GM11168 (cell line): ENCODE results near the gene DHX35.
"Not testable (repeated sequence)": the region's sequence is repeated elsewhere in the genome, so short reads cannot be mapped to it uniquely, and the experiment has no call there.

Experiments used
- in situ Hi-C: fragments of 300-500 bp; cut with MboI; formaldehyde crosslinking; loops from one replicate; pipeline ENCODE4 v1.12.0; 2022; ENCODE audit warnings: low sequenced_read_pairs; ENCODE audit not compliant: unreplicated experiment

The DHX35 gene

DNA sequence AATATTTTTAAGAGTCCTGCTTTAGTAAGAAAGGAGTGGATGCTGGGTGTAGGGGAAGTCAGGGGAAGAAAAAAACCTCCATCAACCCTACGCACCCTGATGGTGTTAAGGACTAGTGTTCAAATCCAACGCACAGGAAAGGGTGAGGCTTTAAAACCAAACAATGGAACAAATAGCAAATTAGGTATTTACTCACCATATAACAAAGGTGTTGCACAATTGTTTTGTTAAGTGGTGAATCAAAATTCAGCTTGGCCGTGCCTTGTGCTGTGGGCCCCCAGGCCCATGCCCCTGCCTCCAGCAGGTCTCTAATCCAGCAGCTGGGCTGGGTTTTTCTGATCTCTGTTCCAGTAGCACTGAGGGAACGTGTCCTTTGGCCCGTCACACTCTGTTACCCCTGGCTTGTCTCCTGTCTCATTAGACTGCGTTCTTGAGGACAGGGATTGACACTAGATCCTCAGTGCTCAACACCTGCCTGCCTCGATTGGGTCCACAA is 24.1 kb upstream of the DHX35 start:
- in situ Hi-C loops: no loop called here

GRCh38 chr20:38939686-38940085 is 22.5 kb upstream of the DHX35 start:
- in situ Hi-C loops: no loop called here

DNA sequence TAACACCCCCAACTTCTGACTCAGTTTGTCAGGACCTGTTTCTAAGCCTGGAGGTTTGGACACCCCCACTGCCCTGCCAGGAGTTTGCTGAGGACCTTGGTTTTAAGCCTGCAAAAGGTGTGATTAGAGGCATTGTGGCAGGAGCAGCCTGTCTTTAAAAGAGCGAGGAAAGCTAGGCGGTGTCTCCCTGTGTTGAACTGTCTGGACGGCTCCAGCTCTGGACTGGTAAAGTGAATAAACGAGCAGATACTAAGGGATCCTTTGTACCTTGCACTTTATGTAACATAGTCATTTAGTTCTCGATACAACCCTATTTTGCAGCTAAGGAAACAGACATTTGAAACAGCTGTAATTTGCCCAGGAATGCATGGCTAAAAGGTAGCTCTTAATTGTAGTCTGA is 21.5 kb upstream of the DHX35 start:
- in situ Hi-C loops: no loop called here

DNA sequence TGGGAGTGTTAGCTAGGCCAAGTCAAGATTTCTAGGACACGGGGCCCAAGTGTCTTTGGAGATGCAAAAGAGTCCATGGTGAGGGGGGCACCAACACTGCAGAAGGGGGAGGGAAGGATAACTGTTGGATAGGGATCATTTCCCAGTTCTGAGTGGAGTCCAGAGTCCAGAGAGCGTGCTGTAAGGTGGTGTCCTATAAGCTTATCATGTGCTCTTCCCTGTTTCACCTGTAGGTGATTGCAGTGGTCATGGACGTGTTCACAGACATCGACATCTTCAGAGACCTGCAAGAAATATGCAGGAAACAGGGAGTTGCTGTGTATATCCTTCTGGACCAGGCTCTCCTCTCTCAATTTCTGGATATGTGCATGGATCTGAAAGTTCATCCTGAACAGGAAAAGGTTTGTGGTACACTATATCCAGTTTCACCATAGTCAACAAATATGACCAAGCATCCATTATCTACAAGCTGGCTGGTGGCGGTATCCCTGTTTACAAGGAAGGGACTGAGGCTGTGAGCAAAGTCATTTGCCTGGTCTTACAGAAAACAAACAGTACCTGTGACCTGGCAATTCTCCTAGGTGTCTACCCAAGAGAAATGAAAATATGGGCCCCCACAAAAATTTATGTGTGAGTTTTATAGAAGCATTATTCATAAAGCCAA is 20.3 kb upstream of the DHX35 start:
- in situ Hi-C loops: no loop called here

DNA sequence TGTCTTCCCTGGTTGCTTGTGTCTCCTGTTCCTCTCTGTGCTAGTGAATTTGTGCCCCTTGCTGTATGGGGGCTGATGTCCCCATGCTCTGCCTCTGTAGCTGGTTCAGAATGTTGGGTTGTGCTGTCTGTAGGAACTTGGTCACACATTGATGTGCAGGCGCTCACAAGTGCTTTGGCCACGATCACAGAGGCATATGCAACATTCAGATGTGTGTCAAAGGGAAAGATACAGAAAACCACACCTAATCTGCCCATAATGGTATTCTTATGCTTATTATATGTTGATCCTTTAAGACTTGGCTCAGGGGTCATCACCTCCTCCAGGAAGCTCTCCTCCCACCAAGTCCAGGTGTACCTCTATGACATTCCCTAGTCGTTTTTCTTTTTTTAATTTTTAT is 17.1 kb upstream of the DHX35 start:
- in situ Hi-C loops: no loop called here

GRCh38 chr20:38946836-38947235 is 15.3 kb upstream of the DHX35 start:
- in situ Hi-C loops: no loop called here

- in situ Hi-C loops: no loop called here
Measured at GRCh38 chr20:38947931-38948362, 14.2 kb upstream of the DHX35 start.

DNA sequence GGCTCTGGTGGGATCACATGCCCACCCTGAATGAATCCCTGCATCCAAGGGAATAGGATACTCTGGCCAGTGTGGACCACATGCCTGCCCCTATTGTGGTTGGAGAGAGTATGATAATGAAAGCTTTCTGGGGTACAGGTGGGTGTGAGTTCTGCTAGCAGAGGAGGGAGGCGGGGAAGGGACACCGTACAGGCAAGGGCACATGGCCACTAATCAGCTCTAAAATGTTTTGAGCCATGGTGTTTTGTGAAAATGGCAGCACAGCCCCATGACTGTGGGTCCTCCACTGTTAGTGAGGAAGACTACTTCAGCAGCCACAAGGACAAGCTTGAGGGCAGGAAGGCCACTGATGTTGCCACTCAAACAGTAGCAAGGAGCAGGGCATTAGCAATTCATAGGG is 11.9 kb upstream of the DHX35 start:
- in situ Hi-C loops: no loop called here

DNA sequence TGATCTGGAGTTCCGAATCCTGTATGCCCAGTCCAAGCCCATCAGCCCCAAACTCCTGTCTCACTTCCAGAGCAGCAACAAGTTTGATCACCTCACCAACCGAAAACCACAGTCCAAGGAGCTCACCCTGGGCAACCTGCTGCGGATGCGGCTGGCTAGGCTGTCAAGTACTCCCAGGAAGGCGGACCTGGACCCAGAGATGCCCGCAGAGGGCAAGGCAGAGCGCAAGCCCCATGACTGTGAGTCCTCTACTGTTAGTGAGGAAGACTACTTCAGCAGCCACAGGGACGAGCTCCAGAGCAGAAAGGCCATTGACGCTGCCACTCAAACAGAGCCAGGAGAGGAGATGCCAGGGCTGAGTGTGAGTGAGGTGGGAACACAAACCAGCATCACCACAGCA is 10.5 kb upstream of the DHX35 start:
- in situ Hi-C loops: no loop called here

- in situ Hi-C loops: no loop called here
Measured at GRCh38 chr20:38952153-38952552, 10.0 kb upstream of the DHX35 start.

DNA sequence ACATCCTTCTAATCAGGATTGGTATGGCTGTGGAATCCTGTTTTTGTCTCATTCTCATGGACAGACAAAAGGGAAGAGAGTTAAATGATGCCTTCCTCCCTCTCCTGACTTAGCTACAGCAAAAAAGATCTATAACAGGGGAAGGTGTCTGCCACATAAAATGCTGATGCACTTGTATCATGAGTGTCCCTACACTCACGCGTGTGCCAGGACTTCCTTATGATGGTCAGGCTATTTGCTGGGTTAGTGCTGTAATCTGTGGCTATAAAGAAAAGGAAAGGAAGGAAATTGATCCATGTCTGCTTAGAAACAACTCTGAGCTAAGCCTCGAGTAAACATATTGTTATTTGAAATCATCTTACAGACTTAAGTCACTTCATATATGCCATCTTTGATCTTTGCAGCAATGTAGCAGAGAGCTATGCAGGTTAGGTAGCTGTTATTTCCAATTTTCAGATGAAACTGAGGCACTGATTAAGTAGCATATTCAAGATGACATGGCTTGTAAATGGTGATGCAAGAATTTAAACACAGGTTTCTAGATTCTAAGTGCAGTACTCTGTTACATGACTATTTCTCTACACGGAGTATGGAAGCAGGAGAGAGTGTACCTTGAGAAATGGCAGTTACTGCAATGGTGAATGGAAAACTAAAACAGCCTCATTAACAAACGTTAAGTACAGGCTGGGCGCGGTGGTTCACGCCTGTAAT is 8.4 kb upstream of the DHX35 start:
- in situ Hi-C loops: no loop called here

DNA sequence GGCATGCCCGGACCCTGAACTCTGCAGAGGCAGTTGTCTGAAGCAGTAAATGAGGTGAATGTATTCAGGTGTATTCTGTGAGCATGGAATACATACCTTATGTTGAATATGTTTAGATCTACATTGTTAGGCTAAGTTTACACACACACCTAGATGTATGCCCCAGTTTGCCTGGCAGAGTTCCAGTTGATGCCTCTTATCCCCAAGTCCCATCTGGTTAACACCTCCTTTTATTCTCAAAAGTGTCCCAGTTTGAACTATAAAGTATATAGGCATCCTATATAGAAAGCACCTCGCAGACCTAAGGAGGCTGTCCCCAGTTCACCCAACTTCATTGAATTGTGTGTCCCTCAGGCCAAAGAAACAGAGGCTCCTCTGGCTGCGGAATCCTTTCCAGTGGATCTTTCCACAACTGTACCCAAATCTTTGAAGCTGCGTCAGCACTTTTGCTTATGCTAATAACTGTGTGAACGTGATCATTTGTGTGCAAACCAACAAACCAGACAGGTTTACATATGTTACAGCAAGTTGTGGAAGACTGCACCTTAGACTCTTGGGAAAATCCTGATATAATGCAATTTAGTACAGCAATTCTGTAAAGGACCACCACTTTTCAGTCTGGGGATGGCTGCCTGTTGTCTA is 4.8 kb upstream of the DHX35 start:
- in situ Hi-C loops: no loop called here

- in situ Hi-C loops: no loop called here
Measured at GRCh38 chr20:38957915-38958485, 4.1 kb upstream of the DHX35 start.

- in situ Hi-C loops: not testable (repeated sequence)
Measured at GRCh38 chr20:38960187-38960687, 1.9 kb upstream of the DHX35 start.

DNA sequence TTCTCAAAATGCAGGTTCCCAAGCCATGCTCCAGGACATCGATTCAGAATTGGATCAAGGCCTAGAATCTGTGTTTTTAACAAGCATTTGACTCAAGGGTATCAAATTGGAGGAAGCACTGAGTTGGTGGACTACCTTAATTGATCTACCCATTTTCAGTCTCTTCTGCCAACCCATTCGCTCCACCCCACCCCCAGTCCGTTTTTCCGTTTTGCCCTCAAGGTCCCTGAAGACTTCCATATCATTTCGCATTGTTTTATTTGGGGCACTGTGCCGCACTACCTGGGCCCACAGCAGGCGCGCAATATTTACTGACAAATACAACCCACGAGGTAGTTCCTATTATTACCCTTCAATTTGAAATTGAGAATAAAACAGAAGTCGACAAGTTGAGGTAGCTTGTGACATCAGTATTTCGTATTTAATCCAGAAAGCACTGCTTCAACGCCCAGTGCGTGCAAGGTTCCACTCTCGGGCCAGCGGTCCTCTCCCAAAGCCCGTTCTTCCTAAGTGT is 557 bp upstream of the DHX35 start:
- in situ Hi-C loops: no loop called here

DNA sequence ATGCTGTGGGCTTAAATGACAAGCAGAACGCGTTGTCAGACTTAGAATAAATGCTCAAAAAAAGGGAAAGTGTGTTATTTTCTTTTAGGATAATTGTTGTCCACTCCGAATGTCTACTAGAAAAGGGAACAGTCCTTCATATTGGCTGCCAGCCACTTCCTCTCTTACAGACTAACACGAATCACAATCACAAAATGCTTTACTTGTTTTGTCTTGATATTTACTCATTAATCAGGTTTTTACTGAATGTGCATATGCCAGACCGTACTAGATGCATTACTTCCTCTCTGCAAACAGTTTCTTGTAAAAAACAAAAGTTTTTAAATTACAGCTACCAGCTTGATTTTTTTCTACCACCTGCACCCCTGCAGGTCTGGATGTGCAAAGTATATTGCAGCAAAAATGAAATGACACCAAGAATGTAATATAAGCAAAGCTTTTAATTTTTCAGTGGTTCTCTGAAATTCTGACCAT is 821 bp downstream of the DHX35 start:
- in situ Hi-C loops: no loop called here

DNA sequence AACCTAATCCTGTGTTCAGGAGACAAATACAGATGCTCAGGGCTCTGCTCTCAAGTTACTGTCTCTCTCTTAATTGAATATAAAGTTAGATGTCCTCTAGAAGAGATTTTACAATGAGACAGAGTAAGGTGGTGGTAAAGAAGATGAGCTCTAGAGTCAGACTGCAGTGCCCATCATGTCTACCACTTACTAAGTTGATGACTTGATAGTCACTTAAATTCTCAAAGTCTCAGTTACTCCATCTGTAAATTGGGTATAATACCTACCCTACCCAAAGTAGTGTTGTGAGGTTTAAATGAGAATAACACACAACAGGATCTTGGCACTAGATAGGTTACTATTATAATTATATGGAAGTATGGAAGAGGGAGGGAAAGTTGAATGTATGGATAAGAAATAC is 1.6 kb downstream of the DHX35 start:
- in situ Hi-C loops: no loop called here

DNA sequence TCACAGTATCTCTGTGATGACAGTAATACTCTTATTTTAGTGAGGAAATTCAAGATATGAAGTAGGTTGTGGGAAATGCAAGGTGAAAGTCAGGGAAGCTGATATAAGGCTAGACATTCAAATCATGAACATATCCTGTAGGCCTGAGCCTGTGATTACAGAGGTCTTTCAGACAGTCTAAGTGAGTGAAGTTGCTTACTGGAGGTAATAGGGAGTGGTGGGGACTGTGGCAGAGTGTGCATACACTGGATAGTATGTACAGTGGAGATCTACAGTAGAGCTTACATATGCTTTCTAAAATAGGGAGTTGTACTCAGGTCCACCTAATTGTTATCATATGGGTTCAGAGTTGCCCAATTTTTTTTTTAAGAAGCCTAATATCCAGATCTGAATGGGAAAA is 3.1 kb downstream of the DHX35 start:
- in situ Hi-C loops: no loop called here

- in situ Hi-C loops: no loop called here
Measured at GRCh38 chr20:38968090-38968489, 5.9 kb downstream of the DHX35 start.

DNA sequence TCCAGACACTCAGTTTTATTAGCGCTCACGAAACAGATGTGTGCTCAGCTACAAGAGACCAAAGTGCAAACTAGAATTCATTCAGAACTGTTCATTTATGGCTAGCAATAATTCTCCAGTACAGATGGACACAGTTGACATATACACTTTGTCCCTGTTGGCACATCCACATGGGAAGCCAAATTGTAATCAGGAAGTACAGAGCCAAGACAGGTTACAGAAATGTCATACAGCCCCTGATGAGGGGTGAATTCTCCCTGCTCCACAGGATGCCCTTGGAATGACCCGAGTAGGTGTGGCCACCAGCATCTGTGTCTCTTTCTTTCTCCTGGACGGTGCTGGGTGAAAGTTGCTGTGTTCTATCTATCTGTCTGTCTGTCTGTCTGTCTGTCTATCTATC is 7.6 kb downstream of the DHX35 start:
- in situ Hi-C loops: no loop called here

DNA sequence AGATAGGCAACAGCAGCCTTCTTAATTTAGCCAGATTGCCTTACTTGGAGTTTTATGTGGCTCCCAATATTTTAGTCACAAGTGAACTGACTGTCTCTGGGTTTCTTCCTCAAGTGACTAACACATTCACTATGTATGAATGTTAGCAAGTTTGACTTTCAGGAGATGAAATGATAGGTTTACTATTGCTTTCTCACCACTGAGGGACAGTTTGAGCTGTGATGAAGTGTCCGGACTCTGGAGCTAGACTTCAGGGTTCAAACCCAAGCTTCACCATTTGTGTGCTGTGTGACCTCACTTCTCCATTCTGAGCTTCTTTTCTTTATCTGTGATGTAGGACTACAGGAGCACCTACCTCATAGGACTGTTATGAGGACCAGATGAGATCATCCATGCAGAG is 8.2 kb downstream of the DHX35 start:
- in situ Hi-C loops: no loop called here
